GM12864 (cell line): ENCODE measurements around the gene ACRV1.
"Not testable (repeated sequence)": the region's sequence is repeated elsewhere in the genome, so short reads cannot be mapped to it uniquely, and the experiment has no call there.

Experiments
- DNase-seq: peaks from one replicate; pipeline ENCODE4 v3.0.0-alpha.2; 2011; ENCODE audit warnings: low read depth
- H3K4me3 ChIP-seq: 2 replicates; pipeline ENCODE4 v1.5.1; 2011; ENCODE audit warnings: mild to moderate bottlenecking, low read depth, low read length, control low read depth
- CTCF ChIP-seq: IDR thresholded peaks from 2 replicates; pipeline ENCODE4 v1.5.1; 2011; ENCODE audit warnings: low read depth, mild to moderate bottlenecking, moderate library complexity, low read length, control low read depth, inconsistent platforms; ENCODE audit errors: missing control alignments

ACRV1 gene, protein sequence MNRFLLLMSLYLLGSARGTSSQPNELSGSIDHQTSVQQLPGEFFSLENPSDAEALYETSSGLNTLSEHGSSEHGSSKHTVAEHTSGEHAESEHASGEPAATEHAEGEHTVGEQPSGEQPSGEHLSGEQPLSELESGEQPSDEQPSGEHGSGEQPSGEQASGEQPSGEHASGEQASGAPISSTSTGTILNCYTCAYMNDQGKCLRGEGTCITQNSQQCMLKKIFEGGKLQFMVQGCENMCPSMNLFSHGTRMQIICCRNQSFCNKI

GRCh38 chr11:125680747-125681146 lies at the start of gene ACRV1:
TSS of gene ACRV1 (minus strand) at chr11:125680847. CDS start at chr11:125680780, 67 bp downstream.
- no peak for TF ChIP-seq CTCF
- no peak for DNase-seq
- no peak within 1 kb of the TSS for H3K4me3 ChIP-seq

DNA sequence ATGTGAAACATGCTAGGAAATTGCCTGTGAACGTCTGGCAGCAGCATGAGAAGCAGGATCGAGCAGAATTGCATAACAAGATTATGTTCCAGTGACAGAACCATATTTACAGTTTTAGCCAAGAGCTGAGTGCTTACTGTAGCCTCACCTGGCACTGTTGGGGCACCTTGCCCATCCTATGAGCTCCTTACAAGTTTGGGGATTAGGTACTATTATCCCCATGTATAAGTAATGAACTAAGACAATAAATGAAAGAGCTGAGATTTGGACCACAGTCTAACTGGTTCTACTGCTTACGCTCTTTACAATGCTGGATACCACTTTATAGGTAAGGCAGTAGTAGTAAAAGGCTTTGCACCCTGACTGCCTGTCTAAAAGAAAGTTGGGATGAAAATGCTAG lies 48.3 kb upstream of the ACRV1 start:
- no peak overlapping the region for H3K4me3 ChIP-seq
- DNase-seq = no peak
- no peak for TF ChIP-seq CTCF

GRCh38 chr11:125724125-125724524 lies 43.5 kb upstream of the ACRV1 start:
- DNase-seq = no peak
- TF ChIP-seq CTCF = peak; percentile 19
- no peak overlapping the region for H3K4me3 ChIP-seq

- no peak for TF ChIP-seq CTCF
- DNase-seq = no peak
These were observed 40.1 kb upstream of the ACRV1 start for GRCh38 chr11:125720781-125721180.

DNA sequence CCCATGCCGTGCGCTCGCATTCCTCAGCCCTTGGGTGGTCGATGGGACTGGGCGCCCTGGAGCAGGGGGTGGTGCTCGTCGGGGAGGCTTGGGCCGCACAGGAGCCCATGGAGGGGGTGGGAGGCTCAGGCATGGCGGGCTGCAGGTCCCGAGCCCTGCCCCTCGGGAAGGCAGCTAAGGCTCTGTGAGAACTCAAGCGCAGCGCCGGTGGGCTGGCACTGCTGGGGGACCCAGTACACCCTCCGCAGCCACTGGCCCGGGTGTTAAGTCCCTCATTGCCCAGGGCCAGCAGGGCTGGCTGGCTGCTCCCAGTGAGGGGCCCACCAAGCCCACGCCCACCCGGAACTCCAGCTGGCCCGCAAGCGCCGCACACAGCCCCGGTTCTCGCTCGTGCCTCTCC lies 24.0 kb upstream of the ACRV1 start:
- H3K4me3 ChIP-seq, DNase-seq: not testable (repeated sequence)

More at GRCh38 chr11:125720781-125721180, 40.1 kb upstream of the ACRV1 start:
- H3K4me3 ChIP-seq = no peak overlapping the region

- no peak for TF ChIP-seq CTCF
- H3K4me3 ChIP-seq = no peak overlapping the region
- DNase-seq = no peak
These were observed 21.4 kb upstream of the ACRV1 start for GRCh38 chr11:125701858-125702621.

DNA sequence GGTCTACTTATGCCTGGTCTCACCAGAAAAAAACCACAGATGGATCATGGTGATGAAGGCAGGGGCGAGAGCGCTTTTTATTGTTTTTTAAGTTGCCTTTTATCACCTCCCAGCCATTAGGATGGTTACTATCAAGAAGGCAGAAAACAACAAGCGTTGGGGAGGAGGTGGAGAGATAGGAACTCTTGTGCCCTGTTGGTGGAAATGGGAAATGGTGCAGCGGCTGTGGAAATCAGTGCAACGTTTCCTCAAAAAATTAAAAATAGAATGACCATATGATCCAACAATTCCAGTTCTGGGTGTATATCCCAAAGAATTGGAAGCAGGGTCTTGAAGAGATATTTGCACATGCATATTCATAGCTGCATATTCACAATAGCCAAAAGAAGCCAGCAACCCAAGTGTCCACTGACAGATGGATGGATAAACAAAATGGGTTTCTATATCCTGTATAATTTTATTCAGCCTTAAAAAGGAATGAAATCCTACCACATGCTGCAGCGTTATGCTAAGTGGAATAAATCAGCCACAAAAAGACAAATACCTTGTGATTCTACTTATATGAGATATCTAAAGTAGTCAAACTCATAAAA lies 20.5 kb upstream of the ACRV1 start:
- no peak overlapping the region for H3K4me3 ChIP-seq
- DNase-seq = no peak
- no peak for TF ChIP-seq CTCF
